C4-2B (cell line): ENCODE results near the gene PHLDA3.

Experiments used
- CTCF ChIP-seq: fragments of 450-650 bp; conservative IDR thresholded peaks from 2 replicates; pipeline ENCODE4 v1.5.1; 2017; ENCODE audit warnings: mild to moderate bottlenecking
- ZFX ChIP-seq: fragments of 450-650 bp; IDR thresholded peaks from 2 replicates; pipeline ENCODE4 v1.6.1; 2017

- TF ChIP-seq CTCF, result no peak
- no peak for TF ChIP-seq ZFX
Observed at GRCh38 chr1:201422436-201423030, 46.5 kb downstream of the PHLDA3 start.
